Activated naive CD8-positive, alpha-beta T cell treated with anti-CD3 and anti-CD28 coated beads, Interleukin-2, amount 50 U/mL, for 24 hours (primary cell): ENCODE data around the gene DOCK4.
A peak's percentile ranks its signal among the peaks of the same experiment; 100 is the strongest.

Experiments
- ATAC-seq: fragments of 150-1000 bp; cut with Tn5 transposase; one replicate; pipeline ENCODE4 v1.10.0; 2021
- DNase-seq: peaks from one replicate; pipeline ENCODE4 v3.0.0; 2021
- H3K27ac Mint-ChIP-seq: one replicate; pipeline ENCODE4 v1.8.0; 2021; ENCODE audit warnings: mild to moderate bottlenecking, mixed read lengths
- H3K27me3 Mint-ChIP-seq: one replicate; pipeline ENCODE4 v1.8.0; 2021; ENCODE audit warnings: mixed read lengths
- H3K36me3 Mint-ChIP-seq: one replicate; pipeline ENCODE4 v1.8.0; 2021; ENCODE audit warnings: low read depth, mixed read lengths
- H3K4me1 Mint-ChIP-seq: one replicate; pipeline ENCODE4 v1.8.0; 2021; ENCODE audit warnings: mixed read lengths
- H3K4me3 Mint-ChIP-seq: one replicate; pipeline ENCODE4 v1.8.0; 2021; ENCODE audit warnings: mild to moderate bottlenecking, moderate library complexity, mixed read lengths
- H3K9me3 Mint-ChIP-seq: one replicate; pipeline ENCODE4 v1.8.0; 2021; ENCODE audit warnings: mixed read lengths

Gene DOCK4

DNA sequence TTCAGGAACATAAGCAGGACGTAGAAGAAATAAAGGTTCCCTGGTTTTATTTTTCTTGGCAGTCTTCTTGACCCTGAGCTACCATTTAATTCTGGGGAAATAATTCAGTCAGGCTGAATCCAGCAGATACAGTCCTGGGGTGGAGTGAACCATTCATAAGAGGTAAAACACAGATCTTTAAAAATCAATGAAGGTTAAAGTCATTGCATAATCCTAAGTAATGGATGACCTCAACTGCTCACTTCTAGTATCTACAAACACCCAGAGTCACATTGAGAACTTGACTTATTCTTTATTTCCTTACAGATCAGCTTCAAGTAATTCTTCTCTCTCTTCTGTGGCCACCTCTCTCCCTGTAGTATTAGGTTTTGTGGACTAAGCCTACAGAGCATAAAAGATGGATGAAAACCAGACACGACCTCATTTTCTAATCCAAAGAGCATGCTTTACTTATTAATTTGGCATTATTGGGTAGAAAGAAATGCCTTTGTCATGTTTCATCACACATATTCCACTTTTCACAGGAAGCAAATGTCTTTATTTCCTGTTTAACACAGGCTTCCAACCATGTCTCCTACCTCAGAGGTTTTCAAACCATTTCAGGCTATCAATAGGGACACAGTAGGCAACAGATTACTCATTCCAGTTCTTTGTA lies 461.6 kb downstream of the DOCK4 start:
- Mint-ChIP-seq H3K9me3 (no peaks in the 10 kb centered on the region), H3K4me3 (no peak overlapping the region), H3K27ac (no peak overlapping the region), H3K4me1 (no peaks in the 10 kb centered on the region), H3K27me3 (peaks cover 9% of the 10 kb centered on the region), H3K36me3 (no peaks in the 10 kb centered on the region)
- ATAC-seq, result no peak
- DNase-seq, result no peak

DNA sequence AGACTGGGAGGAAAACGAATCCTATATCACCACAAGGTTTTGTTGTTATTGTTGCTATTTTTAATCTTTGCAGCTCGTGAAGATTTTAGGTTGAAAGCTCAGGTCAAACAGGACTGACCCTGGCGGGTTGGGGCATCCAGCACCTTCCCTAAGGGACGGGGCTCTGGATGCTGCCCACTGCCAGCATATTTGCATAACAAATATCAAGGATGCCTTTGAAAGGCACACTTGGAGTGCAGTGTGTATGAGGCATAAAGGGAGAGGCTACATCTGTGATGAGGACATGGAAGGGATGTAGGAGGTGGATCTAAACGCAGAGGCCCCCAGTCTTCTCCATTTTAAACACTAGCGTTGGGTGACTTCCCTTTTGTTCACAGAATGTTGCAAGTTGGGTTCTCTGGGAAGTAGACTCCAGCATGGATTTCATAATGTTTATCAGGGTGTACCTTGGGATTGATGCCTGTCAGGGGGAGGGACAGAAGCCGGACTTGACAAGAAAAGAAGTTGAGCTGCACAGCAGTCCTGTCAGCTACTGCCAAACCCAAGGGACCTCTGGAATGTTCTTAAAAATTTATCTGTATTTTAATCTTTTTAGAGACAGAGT lies 462.9 kb downstream of the DOCK4 start:
- Mint-ChIP-seq H3K4me3 (no peak overlapping the region), H3K9me3 (no peaks in the 10 kb centered on the region), H3K27me3 (peaks cover 6% of the 10 kb centered on the region), H3K4me1 (no peaks in the 10 kb centered on the region), H3K36me3 (no peaks in the 10 kb centered on the region), H3K27ac (no peak overlapping the region)
- ATAC-seq (no peak), DNase-seq (no peak)

DNA sequence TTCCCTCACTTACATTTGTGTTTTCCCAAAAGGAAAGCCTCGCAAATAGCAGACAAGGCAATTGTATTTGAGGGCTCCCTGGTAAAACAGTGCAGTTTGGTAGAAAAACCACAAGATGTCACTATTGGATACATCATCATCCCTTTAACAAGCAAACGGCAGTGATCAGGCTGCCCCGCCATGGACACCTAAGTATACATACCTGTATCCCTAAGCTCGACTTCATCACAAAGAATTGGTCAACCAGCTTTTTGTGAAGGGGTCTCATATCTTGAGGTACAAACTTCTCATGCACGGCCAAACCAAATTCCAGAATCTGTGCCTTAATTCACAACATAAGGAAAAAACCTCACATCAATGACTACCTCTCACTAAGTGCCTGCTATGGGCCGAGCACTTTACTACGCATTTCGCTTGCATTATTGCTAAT lies 464.4 kb downstream of the DOCK4 start:
- Mint-ChIP-seq H3K4me1 (no peaks in the 10 kb centered on the region), H3K27me3 (peaks cover 6% of the 10 kb centered on the region), H3K36me3 (no peaks in the 10 kb centered on the region), H3K4me3 (no peak overlapping the region), H3K9me3 (no peaks in the 10 kb centered on the region), H3K27ac (no peak overlapping the region)
- ATAC-seq (no peak), DNase-seq (peak; percentile 21)

DNA sequence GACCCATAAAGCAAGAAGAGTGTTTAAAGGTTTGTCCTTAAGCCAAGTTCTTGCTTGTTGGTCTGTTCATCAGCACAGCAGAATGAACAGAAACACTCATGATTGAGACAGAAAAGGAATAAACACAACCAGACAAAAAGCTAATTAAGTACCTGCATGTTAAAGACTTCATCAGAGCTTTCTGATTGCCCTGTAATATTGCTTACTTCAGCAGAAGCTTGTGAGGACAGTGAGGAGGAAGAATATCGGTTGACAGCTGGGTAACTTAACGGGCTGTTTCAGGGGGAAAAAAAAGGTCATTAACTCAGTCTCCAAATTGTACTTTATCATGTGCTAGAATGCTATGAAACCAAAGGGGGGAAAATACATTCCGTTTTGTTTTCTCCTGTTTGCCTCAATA lies 465.3 kb downstream of the DOCK4 start:
- Mint-ChIP-seq H3K27ac (no peak overlapping the region), H3K4me3 (no peak overlapping the region), H3K9me3 (no peaks in the 10 kb centered on the region), H3K27me3 (peaks cover 6% of the 10 kb centered on the region), H3K4me1 (no peaks in the 10 kb centered on the region), H3K36me3 (no peaks in the 10 kb centered on the region)
- ATAC-seq (no peak), DNase-seq (no peak)

DNA sequence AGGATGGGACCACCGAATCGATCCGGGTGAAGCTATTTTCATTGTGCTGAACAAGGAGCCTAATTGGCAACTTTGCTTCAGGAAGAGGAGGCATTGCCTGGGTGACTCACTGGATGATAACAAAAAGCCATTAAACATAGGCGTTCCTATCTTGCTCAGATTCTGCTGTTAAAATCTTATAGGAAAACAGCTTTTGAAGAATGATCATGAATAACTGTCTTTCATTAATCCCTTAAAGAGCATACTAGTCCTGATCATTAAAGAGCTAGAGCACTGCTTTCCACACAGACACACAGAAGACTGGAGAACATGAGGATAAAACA lies 469.7 kb downstream of the DOCK4 start:
- Mint-ChIP-seq H3K4me3 (no peak overlapping the region), H3K36me3 (no peaks in the 10 kb centered on the region), H3K27me3 (peaks cover 5% of the 10 kb centered on the region), H3K4me1 (no peaks in the 10 kb centered on the region), H3K27ac (no peak overlapping the region), H3K9me3 (no peaks in the 10 kb centered on the region)
- ATAC-seq (no peak), DNase-seq (no peak)

DNA sequence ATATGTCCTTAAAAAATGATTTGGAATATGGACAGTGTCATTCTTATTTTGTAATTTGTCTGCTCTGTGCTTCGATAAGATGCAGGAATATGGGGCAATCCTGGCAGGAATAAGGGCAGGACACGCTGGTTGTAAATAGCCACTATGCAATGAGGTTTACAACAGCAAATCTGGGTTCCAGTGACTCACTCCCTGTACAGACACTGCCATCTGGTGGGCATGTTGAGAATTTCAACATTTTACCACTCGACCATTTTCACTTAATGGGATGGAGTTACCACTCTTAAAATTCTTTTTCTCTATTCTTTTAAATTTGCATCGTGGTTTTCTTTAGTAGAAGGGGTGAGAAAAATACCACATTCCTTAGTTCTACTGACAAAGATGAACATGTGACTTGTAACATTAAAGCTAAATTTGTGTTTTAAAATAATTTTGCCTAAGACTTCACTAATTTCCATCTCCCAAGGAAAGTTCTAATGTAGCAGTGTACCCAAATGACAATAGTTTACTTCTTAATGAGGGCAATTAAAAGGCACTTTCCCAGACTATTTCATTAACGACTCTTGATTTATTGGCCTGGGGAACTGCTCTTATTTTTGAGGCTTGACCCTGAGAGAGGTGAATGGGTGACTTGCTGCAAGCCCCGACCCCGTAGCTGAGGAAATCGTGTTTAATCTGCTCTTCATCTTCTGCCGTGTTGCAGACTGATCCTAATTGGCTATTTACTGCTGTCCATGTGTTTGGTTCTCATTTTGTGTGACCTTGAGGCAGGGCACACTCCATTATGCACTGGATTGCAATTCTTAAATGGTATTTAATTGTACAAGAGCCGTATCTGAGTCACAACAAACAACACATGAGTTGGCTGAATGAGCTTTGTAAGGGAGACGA lies 470.3 kb downstream of the DOCK4 start:
- Mint-ChIP-seq H3K4me3 (no peak overlapping the region), H3K27ac (no peak overlapping the region), H3K27me3 (peaks cover 3% of the 10 kb centered on the region), H3K4me1 (no peaks in the 10 kb centered on the region), H3K9me3 (no peaks in the 10 kb centered on the region), H3K36me3 (no peaks in the 10 kb centered on the region)
- DNase-seq (peak; percentile 54), ATAC-seq (no peak)

- ATAC-seq, result no peak
- no peaks in the 10 kb centered on the region for H3K9me3 Mint-ChIP-seq
- peaks cover 3% of the 10 kb centered on the region for H3K27me3 Mint-ChIP-seq
- H3K4me3 Mint-ChIP-seq, result no peak overlapping the region
- no peaks in the 10 kb centered on the region for H3K4me1 Mint-ChIP-seq
- no peak for DNase-seq
- H3K36me3 Mint-ChIP-seq, result no peaks in the 10 kb centered on the region
- H3K27ac Mint-ChIP-seq, result no peak overlapping the region
These were observed 471.1 kb downstream of the DOCK4 start for GRCh38 chr7:111734954-111735660.

- DNase-seq, result no peak
- H3K4me1 Mint-ChIP-seq, result no peaks in the 10 kb centered on the region
- H3K4me3 Mint-ChIP-seq, result no peak overlapping the region
- no peak for ATAC-seq
- no peaks in the 10 kb centered on the region for H3K36me3 Mint-ChIP-seq
- no peak overlapping the region for H3K27ac Mint-ChIP-seq
- H3K27me3 Mint-ChIP-seq, result peaks cover 3% of the 10 kb centered on the region
- H3K9me3 Mint-ChIP-seq, result no peaks in the 10 kb centered on the region
These were observed 473.3 kb downstream of the DOCK4 start for GRCh38 chr7:111732923-111733322.

- no peak overlapping the region for H3K27ac Mint-ChIP-seq
- DNase-seq (no peak), ATAC-seq (peak; percentile 44)
These were observed 475.5 kb downstream of the DOCK4 start for GRCh38 chr7:111730476-111731300.

DNA sequence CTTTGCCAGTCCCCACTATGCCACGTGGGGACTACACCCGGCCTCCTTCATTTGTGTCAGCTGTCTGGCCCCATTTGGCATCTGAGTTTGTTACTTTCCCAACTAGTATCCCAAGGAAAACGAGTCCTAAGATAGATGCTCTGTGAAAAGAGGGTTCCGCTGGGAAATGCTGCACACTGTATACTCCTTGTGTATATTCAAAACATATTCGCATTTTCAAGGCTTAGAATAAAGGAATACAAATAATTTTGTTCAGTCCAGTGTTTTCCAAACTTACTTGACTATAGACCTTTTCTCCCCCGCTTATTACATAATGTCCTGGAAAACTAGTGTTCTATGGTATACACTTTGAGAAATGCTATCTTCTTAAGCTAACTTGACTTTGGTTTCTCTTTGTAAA lies 476.1 kb downstream of the DOCK4 start:
- H3K4me1 Mint-ChIP-seq, result no peaks in the 10 kb centered on the region
- no peaks in the 10 kb centered on the region for H3K36me3 Mint-ChIP-seq
- no peaks in the 10 kb centered on the region for H3K27me3 Mint-ChIP-seq
- no peak overlapping the region for H3K27ac Mint-ChIP-seq
- ATAC-seq (no peak), DNase-seq (no peak)
- no peak overlapping the region for H3K4me3 Mint-ChIP-seq
- H3K9me3 Mint-ChIP-seq, result no peaks in the 10 kb centered on the region

More at GRCh38 chr7:111730476-111731300, 475.5 kb downstream of the DOCK4 start:
- Mint-ChIP-seq H3K9me3 (no peaks in the 10 kb centered on the region), H3K36me3 (no peaks in the 10 kb centered on the region), H3K27me3 (peaks cover 2% of the 10 kb centered on the region), H3K4me1 (no peaks in the 10 kb centered on the region), H3K4me3 (no peak overlapping the region)

DNA sequence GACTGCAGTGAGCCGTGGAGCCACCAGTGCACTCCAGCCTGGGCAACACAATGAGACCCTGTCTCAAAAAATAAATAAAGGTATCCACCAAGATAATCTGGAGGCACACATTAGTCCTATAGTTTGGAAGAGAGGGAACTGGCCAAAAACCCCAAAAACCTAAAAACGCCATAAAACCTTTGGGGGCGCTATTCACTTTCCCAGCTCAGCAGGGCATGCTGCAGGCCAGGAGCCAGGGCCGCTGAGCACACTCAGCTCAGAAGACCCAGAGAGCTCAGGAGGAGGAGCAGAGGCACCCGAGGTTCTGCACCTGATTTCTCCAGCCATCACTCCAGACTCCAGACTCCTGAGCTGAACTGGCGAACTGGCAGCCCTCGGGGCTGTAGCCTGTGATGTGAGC lies 476.7 kb downstream of the DOCK4 start:
- Mint-ChIP-seq H3K27me3 (no peaks in the 10 kb centered on the region), H3K9me3 (no peaks in the 10 kb centered on the region), H3K4me3 (no peak overlapping the region), H3K36me3 (no peaks in the 10 kb centered on the region), H3K4me1 (no peaks in the 10 kb centered on the region), H3K27ac (no peak overlapping the region)
- no peak for ATAC-seq
- no peak for DNase-seq

DNA sequence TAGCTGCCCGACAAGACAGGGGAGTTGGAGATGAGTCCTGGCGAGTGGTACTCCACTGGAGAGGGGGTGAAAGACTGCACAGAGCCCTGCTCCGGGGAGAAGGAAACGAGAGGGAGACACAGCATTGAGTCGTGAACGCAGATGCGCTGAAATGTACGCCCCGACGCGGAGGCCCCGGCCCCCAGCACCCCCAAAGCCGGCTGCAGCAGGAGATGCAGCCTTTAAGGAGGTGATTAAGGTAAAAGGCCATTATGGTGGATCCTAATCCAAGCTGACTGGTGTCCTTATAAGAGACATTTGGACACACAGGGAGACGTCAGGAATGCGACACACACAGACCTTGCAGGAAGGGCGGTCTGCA lies 477.6 kb downstream of the DOCK4 start:
- Mint-ChIP-seq H3K9me3 (no peaks in the 10 kb centered on the region), H3K27me3 (peaks cover 4% of the 10 kb centered on the region), H3K4me1 (no peaks in the 10 kb centered on the region), H3K4me3 (no peak overlapping the region), H3K36me3 (no peaks in the 10 kb centered on the region), H3K27ac (no peak overlapping the region)
- DNase-seq (no peak), ATAC-seq (no peak)

- DNase-seq (no peak), ATAC-seq (no peak)
- Mint-ChIP-seq H3K4me1 (no peaks in the 10 kb centered on the region), H3K27me3 (peaks cover 8% of the 10 kb centered on the region), H3K27ac (no peak overlapping the region), H3K4me3 (no peak overlapping the region), H3K9me3 (no peaks in the 10 kb centered on the region), H3K36me3 (no peaks in the 10 kb centered on the region)
These were observed 478.1 kb downstream of the DOCK4 start for GRCh38 chr7:111727905-111728634.
